NCI-H226 (cell line): ENCODE data around the gene SVOPL.

Source experiments
- DNase-seq: peaks from one replicate; pipeline ENCODE4 v3.0.0-alpha.2; 2015

SVOPL gene

DNA sequence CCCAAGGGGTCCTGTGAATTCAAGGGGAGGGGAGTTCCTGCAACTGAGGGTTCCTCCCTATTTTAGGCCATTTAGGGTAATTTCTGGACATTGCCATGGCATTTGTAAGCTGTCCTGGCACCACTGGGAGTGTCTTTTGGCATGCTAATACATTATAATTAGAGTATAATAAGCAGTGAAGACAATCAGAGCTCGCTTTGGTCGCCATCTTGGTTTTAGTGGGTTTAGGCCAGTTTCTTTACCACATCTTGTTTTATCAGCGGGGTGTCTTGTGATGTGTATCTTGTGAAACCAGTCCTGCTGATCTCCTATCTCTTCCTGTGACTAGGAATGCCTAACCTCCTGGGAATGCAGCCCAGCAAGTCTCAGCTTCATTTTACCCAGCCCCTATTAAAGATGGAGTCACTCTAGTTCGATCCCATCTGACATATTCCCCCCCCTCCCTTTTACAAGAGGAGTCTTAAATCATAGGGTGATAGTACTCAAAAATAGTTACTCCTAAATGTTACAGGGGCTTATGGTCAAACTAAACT, 43.2 kb downstream of the SVOPL start:
- DNase-seq: no peak

DNA sequence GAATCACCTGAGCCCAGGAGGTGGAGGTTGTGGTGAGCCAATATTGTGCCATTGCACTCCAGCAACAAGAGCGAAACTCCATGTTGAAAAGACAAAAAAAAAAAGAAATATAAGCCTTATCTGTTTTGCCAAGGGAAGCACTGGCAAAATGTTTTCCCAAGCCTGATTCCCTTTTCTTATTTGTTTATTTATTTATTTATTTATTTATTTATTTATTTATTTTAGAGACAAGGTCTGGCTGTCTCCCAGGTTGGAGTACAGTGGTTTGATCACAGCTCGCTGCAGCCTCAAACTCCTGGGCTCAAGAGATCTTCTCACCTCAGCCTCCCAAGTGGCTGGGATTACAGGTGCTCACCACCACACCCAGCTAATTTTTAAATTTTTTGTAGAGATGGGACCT, 44.2 kb downstream of the SVOPL start:
- no peak for DNase-seq

DNA sequence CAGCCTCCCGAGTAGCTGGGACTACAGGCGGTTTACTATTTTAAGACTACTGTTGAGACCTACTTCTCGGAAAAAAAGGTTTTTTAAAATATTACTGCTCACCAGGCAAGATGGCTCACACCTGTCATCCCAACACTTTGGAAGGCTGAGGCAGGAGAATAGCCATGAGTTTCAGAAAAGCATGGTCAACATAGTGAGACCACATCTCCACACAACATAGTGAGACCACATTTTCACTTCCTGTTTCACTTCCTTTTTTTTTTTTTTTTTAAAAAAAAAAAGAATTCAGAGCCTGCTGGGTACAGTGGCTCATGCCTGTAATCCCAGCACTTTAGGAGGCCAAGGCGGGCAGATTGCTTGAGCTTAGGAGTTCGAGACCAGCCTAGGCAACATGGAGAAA, 46.5 kb downstream of the SVOPL start:
- DNase-seq: no peak

DNA sequence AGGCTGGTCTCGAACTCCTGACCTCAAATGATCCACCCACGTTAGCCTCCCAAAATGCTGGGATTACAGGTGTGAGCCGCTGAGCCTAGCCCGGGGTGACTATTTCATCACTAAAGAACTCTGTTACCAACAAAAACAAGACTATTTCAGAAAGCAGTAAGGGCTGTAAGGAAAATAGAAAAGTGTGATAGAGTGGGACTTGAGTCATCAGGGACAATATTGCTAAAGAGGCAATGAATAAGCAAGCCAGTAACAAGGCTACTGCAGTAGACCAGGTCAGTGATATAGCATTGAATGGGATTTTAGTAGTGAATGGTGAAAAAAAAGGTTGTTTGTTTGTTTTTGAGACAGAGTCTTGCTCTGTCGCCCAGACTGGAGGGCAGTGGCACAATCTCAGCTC, 51.7 kb downstream of the SVOPL start:
- no peak for DNase-seq

DNA sequence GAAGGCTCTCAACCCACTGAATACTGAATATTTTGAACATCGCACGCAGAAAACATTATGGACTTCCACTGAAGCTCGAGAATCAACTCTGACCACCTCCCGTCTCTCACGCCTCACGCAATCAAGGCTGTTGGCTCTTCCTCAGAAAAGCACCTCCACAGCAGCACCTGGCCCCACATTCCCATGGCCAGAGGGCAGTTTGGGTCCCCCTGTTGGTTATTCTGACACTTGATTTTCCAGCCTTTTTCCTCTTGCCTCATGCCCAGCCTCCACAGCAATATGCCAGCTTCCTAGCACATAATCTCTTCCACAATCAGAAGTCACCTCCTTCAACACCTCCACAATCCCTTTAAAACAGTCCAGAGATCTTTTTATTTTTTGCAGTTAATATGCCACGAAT, 55.9 kb downstream of the SVOPL start:
- DNase-seq: no peak

DNA sequence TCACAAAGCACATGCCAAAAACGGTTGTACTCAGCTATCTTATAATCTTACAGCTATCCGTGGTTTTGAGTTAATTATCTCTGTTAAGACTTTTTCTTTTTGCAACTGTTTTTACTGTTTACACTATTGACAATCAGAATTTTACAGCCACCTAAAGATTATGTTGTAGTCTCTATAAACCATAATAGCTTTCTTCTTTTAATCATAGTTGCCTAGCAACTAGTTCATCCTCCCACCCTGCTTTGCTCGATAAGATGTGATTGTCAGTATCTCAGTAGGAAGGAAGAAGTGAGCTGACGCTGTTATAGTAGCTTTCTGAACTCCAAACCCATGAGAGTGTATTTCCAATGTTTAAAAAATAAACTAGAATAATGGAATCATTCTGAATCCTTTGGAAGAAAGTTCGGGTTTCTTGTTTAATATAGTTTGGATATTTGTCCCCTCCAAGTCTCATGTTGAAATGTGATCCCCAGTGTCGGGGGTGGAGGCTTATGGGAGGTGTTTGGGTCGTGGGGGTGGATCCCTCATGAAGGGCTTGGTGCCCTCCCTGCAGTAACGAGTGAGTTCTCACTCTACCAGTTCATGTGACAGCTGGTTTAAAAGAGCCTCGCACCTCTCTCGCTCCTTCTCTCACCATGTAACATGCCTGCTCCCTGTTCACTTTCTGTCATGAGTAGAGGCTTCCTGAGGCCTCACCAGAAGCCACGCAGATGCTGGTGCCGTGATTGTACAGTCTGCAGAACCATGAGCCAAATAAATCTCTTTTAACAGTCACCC, 68.1 kb downstream of the SVOPL start:
- no peak for DNase-seq

DNA sequence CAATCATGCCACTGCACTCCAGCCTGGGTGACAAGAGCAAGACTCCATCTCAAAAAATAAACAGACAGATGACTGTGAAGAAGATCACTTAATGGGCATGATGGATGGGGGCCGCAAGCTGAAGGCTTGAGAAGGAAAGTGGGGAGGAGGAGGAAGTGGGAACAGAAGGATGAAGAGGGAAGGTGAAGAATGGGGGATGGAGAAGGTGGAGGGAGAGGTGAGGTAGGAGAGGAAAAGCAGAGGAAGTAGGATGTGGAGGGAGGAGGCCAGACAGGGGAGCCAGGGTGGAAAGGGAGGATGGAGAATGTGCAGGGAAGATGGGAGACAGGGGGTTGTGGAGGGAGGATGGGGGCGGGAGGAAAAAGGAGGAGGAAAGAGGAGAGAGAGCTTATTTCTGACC, 68.8 kb downstream of the SVOPL start:
- DNase-seq: no peak

DNA sequence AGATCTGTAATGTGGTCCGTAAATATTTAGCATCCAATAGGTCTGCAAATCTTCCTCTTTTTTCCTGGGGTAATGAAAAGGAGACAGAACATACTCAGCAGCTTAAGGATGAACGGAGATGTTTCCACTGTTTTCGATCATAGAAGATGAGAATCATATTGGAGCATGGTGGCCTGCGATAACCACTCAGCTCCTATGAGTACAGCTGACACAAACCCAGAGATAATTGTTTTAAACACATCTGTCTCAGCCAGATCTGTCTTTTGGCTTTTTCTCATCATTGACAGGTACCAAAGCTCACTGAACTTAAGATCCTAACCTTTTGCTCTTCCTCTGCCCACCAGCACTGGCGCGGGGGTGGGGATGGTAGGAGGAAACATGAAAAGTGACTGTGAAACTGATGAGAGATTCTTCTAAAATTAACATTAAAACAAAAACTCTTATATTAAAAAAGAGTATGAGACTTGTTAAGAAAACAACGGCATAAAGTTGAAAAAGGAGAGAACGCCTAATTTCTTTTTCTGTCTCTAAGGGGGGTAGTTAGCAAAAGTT, 71.0 kb downstream of the SVOPL start:
- DNase-seq: no peak

DNA sequence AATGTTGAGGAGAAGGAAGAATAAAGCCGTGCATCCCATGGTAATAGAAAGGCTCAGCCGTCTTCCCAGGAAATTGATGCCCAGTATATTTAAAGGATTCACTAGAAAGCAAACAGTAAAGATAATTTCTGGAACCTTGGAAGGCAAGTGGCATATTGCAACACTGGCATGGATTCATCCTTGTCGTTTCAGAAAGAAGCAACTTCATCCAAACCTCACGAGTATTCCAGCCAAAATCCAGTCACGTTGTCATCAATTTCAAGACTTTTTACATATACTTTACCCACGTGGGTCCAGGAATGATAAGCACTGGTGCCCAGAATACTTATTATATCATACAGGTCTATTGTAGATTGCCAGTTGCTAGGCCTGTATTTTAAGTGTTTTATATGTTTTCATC, 73.8 kb downstream of the SVOPL start:
- DNase-seq: no peak

DNA sequence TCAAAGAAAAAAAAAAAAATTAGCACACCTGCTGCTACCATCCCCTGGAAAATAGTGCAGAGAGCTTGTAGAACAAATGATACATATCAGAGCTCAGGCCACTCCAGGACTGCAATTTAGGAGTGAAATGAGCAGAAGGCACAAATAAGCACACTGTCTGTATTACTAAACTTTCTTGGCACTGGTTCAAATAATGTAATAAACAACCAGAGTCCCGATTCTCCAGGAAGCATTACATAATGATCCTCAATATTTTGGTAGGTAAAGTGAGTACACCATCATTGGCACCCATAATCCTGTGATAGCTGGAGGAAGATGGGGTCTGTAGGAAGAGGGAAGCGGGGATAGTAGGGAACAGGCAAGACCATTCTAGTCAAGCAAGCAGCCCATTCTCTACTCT, 74.3 kb downstream of the SVOPL start:
- no peak for DNase-seq

DNA sequence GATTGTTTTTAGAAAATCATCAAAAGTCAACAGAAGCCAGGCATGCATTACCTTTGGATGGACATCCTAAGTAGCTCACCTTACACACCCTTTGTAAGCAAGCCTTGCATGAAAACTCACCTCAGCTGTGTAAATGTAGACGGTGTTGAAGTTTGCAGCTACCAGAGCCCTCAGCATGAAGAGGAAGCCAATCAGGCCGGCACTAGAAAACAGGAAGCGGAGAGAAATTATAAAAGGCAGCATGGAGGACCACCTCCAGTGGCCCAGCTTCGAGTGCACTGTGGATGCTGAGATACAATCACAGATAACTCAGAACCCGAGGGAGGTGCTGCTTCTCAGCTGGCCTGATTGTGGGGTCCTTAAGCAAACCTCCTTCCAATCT, 75.3 kb downstream of the SVOPL start:
- no peak for DNase-seq

DNA sequence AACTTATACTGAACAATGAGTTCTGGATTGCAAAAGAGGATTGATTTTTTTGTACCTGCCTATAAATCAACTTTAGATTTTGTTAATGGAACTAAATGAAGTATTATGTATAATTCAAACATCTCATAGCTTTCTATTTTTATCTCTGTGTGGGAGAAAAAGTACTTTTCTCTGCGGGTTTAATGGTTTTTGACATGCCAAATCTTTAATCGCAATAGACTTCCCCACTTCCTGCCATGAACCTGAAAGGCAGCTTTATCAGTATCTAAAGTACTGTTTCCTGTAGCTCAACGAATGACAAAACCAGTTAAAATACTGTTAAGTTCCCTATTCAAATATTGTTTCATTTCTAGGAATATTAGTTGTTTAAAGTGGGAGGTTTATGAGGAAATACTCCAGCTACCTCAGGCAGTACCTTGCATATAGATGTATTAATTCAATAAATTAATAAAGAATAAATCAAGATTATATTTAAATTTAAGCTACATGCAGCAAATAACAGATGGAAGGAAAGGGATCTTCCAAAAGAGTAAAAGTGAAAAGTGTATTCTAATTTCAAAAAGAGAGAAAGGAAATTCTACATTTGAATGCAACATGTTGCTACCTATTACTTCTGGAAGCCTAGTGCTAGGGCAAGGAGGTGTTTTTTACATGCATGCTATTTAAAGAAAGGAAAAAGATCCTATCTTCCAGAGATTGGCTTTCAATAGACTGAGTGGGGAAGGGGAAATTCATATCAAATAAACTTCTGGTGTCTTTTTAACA, 75.9 kb downstream of the SVOPL start:
- DNase-seq: no peak

DNA sequence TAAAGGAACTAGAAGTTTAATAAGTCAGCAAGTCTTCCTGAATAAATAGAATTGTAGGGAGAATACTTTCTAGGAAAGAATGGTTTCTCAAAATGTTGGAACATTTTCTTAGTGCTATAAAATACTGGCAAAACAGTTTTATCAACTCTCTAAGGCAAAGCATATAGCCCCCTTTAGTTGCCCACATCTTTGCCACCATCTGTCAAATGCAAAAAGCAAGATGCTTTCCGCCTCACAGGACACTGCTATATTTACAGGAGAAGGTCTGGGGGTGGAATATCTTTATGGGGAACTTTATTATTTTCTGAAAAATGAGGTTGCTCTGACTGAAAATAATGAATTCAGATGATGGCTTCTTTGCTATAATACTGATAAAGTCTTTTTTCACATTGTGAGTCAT, 78.3 kb downstream of the SVOPL start:
- no peak for DNase-seq

DNA sequence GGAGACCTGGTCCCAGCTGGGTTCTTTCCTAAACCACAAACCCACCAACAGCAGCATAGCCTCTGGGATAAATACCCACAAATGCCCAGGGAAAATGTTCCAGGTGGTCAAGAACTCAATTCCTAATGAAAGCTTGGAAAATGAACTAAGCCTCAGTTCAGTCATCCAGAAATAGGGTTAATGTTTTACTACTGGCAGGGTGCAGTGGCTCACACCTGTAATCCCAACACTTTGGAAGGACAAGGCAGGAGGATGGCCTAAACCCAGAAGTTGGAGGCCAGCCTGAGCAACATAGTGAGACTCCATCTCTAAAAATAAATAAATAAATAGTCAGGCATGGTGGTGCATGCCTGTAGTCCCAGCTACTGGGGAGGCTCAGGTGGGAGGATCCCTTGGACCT, 82.2 kb downstream of the SVOPL start:
- no peak for DNase-seq

DNA sequence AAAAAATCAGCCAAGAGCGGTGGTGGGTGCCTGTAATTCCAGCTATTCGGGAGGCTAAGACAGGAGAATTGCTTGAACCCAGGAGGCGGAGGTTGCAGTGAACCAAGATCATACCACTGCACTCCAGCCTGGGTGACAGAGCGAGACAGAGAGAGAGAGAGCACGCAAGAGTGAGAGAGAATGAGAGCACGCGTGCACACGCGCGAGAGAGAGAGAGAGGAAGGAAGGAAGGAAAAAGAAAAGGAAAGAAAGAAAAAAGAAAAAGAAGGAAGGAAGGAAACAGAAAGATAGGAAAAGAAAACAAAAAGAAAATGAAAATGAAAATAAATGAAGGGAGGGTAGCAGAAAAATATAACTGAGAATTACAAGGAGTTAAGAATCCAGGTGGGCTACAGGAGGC, 82.7 kb downstream of the SVOPL start:
- DNase-seq: no peak

DNA sequence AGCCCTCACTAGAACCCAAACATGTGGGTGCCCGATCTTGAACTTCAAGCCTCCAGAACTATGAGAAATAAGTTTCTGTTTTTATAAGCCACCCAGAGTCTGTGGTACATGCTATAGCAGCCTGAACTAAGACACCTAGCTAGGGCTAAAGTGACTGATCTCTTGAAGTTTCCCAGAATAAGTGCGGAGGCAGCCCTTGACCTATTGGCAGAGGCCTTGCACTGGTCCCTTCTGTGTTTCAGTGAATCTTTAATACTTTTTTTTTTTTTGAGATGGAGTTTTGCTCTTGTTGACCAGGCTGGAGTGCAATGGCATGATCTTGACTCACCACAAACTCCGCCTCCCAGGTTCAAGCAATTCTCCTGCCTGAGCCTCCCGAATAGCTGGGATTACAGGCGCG, 85.1 kb downstream of the SVOPL start:
- DNase-seq: no peak

DNA sequence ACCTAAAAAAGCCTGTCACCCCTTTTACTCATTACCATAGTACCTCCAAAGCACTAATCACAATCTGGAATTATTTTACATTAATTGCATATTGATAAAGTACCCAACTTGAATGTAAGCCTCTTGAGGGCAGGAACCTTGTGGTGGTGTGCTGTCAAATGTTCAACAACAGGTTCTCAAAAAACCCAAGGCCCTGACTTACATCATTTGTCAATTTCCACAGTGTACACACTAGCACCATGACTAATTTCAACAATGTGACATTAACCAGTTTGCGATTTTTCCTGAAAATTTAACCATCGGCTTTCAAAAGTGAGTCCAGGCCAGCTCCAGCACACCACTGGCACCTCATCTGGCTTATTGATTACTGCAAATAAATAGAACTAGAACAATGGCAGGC, 87.5 kb downstream of the SVOPL start:
- no peak for DNase-seq

DNA sequence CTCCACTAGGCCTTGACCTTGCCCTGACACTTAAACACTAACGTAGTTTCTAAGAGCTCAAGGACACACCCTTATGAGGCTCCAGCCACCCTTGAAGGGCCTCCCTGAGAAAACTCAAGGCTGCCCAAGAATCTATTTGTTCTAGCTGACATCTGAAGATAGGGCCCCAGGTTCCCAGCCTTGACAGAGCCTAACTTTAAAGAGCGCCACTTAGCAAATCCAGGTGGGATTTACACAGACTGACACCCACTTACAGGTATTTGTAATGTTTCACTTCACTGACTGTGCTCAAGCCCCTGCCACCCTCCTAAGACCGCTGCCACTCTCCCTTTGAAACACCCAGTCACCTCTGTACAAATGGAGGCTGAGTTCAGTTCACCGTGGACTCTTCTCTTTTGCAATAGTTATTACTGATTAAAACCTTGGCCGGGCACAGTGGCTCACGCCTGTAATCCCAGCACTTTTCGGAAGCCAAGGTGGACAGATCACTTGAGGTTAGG, 90.4 kb downstream of the SVOPL start:
- no peak for DNase-seq

DNA sequence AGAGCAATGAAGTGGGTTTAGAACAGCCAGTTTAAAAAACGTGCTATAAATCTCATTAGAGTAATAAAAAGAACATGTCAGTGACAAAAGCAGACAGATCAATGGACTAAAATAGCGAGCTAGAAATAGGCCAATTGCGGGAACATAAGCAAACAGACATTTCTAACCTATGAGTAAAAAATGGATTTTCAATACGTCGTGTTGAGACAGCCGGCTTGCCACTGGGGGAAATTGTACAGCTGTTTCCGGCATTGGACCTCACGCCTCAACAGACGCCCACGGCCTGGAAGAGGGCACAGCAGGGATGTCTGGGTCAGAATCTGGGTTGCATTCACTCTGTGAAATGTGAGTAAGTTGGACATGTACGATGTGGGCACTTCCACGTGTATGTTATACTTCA, 92.9 kb downstream of the SVOPL start:
- DNase-seq: no peak

DNA sequence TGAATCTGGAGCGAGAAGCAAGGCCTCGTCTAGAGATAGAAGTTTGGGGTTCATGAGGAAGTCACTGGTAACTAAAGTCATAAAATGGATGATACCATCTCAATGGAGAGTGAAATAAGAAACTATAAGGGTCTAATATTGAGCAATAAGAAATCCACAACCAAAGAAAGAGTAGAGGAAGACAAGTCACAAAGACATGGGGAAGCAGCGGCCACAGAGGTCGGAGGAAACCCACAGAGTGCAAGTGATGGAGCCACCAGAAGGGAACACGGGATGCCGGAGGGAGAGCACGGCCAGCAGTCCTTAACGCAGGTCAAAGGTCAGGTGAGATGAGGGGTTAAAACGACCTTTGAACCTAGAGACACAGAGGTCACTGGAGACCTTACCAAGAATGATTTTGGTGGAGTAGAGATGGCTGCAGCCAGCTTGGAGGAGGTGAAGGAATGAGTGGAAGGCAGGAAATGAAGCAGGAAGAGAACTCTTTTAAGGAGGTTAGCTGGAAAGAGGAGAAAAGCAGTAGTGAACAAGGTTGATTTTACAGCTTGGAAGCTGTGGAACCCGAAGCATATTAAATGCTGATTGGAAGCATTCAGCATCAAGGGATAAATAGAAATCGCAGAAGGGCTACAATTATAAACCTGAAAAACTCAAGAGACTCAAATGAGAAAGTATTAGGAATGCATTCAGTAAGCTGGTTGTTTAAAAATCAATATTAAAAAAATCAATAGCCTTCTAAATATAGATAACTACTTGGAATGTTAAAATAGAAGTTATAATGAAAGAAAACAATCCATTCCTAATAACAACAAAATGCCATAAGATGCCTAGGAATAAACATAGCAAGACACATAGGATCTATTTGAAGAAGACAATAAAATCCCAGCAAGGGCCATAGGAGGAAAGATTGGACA, 93.7 kb downstream of the SVOPL start:
- DNase-seq: no peak

DNA sequence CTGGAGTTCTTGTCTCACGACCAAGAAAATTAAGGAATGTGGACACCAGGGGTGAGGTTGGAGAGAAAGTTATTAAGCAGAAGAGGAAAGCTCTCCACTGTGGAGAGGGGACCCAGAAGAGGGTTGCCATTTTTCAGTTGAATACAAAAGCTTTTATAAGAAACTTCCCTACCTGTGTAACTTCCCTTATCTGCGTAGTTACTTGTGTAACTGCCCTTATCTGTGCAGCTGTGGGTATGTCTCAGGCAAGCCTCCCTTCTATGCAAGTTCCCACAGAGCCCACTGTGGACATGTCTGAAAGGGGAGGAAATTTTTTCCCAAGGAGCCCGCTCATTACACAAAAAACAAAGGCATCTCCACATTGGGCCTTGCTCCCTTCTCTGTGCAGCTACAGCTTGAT, 94.9 kb downstream of the SVOPL start:
- DNase-seq: no peak

DNA sequence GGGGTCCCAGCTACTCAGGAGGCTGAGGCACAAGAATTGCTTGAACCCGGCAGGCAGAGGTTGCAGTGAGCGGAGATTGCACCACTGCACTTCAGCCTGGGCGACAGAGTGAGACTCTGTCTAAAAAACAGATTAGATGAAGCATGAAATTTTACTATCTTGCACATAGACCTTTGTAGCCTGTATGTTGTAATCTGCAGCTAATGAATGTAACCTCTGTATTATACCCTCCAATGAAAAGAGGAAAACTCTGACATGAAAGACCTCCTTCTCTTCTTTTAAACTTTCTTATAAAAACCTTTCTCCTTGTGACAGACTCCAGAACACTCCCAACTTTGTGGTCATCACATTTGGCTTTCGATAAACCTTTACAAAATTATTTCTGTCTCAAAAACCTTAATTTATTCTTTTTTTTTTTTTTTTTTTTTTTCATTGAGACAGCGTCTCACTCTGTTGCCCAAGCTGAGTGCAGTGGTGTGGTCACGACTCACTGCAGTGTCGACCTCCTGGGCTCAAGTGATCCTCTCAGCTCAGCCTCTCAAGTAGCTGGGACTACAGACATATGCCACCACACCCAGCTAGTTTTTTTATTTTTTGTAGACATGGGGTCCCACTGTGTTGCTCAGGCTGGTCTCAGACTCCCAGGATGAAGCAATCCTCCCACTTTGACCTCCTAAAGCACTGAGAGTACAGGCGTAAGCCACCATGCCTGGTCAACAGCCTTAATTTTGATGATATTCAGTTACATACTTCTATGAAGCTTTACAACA, 97.4 kb downstream of the SVOPL start:
- DNase-seq: no peak
